Panc1 (cell line): ENCODE data around the gene GALNTL6.

Experiments used
- CTCF ChIP-seq: fragments of 450-650 bp; IDR thresholded peaks from 2 replicates; pipeline ENCODE4 v1.5.1; 2017; ENCODE audit warnings: mild to moderate bottlenecking
- POLR2AphosphoS5 ChIP-seq: IDR thresholded peaks from 2 replicates; pipeline ENCODE4 v1.6.1; 2012; ENCODE audit warnings: mild to moderate bottlenecking, low read depth, low read length, moderate library complexity
- REST ChIP-seq, 2 experiments: IDR thresholded peaks; 2 replicates each; pipeline ENCODE4 v1.6.1; 2011 to 2012; ENCODE audit warnings: low read depth in 2 of 2, control low read depth in 1 of 2, low read length in 1 of 2, mild to moderate bottlenecking in 1 of 2, moderate library complexity in 1 of 2; ENCODE audit not compliant: insufficient read depth in 1 of 2
- SIN3A ChIP-seq: IDR thresholded peaks from 2 replicates; pipeline ENCODE4 v1.6.1; 2012; ENCODE audit warnings: low read depth, mild to moderate bottlenecking, low read length, moderate library complexity, borderline replicate concordance; ENCODE audit not compliant: insufficient read depth
- TCF7L2 ChIP-seq: IDR thresholded peaks from 2 replicates; pipeline ENCODE4 v1.6.1; 2011; ENCODE audit warnings: mild to moderate bottlenecking, low read depth, low read length, inconsistent platforms

- TF ChIP-seq CTCF (no peak), POLR2AphosphoS5 (no peak), REST (IDR thresholded peaks at IDR 0.05; ENCODE audit: insufficient read depth in 1 of 2, low read depth in 2 of 2, low read length in 1 of 2) (no peak), SIN3A (no peak), TCF7L2 (no peak)
These were observed 1002.4 kb downstream of the GALNTL6 start for GRCh38 chr4:172815499-172816164.
